ENCODE results near the gene CDAN1.

CDAN1 gene

DNA sequence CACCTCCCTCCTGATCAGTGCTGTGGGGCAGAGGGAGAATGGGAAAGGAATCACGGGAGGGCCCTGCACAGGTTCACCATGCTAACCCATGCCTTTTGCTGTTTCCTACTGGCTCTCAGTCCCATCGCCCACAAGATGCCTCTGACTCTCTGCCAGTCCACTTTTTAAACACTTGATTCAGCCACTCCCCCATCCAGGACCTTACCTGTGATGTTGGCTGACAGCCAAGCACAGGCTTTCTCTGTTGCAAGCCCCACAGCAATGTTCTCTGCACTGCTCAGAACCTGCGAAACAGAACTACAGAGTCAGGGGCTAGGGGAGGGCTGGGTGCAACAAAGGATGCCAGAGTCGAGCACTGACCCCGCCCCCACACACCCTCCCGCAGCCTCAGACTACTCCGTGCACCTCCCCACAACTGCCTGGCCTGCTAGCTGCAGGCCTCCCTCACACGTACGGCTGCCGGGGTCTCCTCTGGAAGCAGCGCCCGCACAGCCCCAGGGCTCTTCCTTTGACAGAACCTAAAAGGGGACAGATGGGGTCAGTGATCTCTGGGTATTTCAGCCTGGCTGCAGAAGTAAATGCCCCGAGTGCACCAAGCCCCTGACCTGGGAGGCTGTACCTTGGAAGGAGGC lies 9.1 kb downstream of the CDAN1 start:
- TF ChIP-seq RAD21 (IDR thresholded peaks at IDR 0.05; ENCODE audit: low read depth): no peak
- TF ChIP-seq, protein P1, sequence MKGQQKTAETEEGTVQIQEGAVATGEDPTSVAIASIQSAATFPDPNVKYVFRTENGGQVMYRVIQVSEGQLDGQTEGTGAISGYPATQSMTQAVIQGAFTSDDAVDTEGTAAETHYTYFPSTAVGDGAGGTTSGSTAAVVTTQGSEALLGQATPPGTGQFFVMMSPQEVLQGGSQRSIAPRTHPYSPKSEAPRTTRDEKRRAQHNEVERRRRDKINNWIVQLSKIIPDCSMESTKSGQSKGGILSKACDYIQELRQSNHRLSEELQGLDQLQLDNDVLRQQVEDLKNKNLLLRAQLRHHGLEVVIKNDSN (IDR thresholded peaks at IDR 0.05): no peak
- TF ChIP-seq FOXM1 (IDR thresholded peaks at IDR 0.05; ENCODE audit: borderline replicate concordance, low read depth): no peak
- TF ChIP-seq NFIC (IDR thresholded peaks at IDR 0.05): peak; percentile 49

DNA sequence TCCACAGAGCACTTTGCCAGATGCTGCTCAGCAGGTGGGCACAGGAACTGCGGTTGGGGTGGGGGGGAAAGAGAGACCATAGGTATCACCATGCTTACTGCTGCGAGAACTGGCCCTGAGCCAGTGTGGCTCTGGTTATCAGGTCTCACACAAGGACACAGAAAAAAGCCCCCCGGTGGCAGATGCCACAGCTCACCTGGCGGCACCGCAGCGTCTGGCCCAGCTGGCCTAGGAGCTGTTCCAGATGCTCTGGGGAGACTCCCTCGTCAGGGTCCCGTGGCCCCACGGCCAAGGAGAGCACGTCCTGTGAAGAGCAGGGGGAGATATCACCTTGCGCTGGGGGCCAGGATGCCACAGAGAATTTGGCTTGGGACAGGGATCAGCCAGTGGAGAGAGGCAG lies 10.8 kb downstream of the CDAN1 start:
- TF ChIP-seq ZBTB7A (IDR thresholded peaks at IDR 0.05; ENCODE audit: low read depth) (no peak), FOXM1 (IDR thresholded peaks at IDR 0.05; ENCODE audit: borderline replicate concordance, low read depth) (no peak), TCF12 (IDR thresholded peaks at IDR 0.05; ENCODE audit: low read depth) (no peak), CEBPB (IDR thresholded peaks at IDR 0.05) (no peak), RAD21 (IDR thresholded peaks at IDR 0.05; ENCODE audit: low read depth) (no peak), EP300 (IDR thresholded peaks at IDR 0.05; ENCODE audit: borderline replicate concordance) (no peak), YY1 (IDR thresholded peaks at IDR 0.05; ENCODE audit: low read depth) (no peak)
- TF ChIP-seq, protein P1 (IDR thresholded peaks at IDR 0.05): no peak

DNA sequence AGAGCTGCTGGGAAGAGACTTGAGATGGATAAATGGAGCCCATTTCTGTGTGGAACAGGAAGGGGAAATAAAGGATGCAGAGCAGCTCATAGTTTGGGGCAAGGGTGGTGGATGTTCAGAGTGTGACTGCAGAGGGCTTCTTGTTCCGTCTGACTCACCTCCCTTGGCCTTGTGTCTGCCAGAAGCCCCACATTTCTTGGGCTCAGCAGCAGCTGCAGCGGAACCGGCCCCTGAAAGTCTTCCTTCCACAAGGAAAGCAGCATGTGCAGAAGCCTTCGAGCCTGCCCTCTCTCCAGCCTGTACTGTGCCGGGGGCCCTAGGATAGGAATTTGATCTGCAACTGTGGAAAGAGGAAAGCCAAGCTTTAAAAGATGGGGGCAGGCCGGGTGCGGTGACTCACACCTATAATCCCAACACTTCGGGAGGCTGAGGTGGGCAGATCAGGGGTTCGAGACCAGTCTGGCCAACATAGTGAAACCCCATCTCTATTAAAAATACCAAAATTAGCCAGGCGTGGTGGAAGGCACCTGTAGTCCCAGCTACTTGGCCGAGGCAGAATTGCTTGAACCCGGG lies 11.5 kb downstream of the CDAN1 start:
- TF ChIP-seq TEAD4 (IDR thresholded peaks at IDR 0.05): no peak
- TF ChIP-seq CEBPB (IDR thresholded peaks at IDR 0.05): no peak
- no peak for TF ChIP-seq TCF12 (IDR thresholded peaks at IDR 0.05; ENCODE audit: low read depth)

DNA sequence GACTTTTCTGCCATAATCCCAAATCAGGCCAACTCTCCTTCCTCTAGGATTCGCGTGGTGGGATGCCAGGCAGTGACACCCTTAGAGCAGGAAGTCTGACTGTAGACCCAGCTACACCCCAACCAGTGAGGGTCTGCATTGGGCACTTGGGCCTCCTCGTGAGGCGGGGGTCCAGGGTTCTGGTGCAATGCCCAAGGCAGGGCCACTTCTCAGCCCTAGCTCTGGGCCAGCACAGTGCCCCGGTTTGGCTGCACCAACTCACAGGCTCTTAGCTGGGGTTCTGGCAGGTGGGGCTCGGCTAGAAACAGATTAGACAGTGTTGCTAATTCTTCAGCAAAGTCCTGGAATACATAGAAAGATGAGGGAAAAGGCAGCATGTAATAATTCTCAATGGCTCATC lies 12.7 kb downstream of the CDAN1 start:
- TF ChIP-seq ZBTB7A (IDR thresholded peaks at IDR 0.05; ENCODE audit: low read depth): no peak
- TF ChIP-seq, protein P2, sequence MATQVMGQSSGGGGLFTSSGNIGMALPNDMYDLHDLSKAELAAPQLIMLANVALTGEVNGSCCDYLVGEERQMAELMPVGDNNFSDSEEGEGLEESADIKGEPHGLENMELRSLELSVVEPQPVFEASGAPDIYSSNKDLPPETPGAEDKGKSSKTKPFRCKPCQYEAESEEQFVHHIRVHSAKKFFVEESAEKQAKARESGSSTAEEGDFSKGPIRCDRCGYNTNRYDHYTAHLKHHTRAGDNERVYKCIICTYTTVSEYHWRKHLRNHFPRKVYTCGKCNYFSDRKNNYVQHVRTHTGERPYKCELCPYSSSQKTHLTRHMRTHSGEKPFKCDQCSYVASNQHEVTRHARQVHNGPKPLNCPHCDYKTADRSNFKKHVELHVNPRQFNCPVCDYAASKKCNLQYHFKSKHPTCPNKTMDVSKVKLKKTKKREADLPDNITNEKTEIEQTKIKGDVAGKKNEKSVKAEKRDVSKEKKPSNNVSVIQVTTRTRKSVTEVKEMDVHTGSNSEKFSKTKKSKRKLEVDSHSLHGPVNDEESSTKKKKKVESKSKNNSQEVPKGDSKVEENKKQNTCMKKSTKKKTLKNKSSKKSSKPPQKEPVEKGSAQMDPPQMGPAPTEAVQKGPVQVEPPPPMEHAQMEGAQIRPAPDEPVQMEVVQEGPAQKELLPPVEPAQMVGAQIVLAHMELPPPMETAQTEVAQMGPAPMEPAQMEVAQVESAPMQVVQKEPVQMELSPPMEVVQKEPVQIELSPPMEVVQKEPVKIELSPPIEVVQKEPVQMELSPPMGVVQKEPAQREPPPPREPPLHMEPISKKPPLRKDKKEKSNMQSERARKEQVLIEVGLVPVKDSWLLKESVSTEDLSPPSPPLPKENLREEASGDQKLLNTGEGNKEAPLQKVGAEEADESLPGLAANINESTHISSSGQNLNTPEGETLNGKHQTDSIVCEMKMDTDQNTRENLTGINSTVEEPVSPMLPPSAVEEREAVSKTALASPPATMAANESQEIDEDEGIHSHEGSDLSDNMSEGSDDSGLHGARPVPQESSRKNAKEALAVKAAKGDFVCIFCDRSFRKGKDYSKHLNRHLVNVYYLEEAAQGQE (IDR thresholded peaks at IDR 0.05; ENCODE audit: low read depth): no peak

DNA sequence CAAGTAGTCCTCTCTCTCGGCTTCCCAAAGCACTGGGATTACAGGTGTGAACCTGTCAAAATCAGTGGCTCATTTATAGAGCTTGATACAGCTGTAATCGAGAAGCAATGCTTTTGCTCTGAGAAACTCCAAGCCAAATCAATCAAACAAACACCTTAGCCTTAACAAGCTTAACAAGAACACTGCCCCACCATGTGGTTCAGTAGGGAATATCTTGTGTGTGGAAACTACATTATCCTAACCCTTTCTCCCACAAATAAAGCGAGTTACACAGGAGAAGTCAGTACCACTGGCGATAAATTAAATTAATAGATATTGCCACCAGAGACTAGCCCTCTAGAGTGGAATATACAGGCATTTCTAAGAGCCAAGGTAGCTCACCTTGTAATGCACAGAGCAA lies 13.9 kb downstream of the CDAN1 start:
- no peak for TF ChIP-seq NFIC (IDR thresholded peaks at IDR 0.05)
- TF ChIP-seq, protein P2 (IDR thresholded peaks at IDR 0.05; ENCODE audit: low read depth): no peak

DNA sequence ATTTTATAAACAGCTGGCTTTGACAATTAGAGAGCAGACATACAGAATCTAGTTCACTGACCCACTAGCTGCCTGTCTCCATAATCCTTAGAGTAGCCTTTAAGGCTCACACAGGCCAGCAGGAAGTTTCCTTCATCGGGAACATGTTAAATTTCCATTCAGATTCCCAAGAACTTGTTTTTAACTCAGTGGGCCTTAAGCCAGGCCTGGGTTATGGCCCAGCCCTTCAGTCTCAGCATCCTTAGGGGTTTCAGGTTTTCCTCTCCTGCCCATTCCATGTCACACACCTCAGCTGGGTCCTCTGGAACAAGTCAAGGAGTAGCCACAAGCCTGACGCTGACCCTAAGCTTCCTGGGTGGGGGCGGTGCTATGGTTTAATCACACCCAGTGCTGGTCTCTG lies 15.0 kb downstream of the CDAN1 start:
- TF ChIP-seq NFIC (IDR thresholded peaks at IDR 0.05) (no peak), ZBTB7A (IDR thresholded peaks at IDR 0.05; ENCODE audit: low read depth) (no peak), YY1 (IDR thresholded peaks at IDR 0.05; ENCODE audit: low read depth) (no peak), TAF1 (IDR thresholded peaks at IDR 0.05; ENCODE audit: low read depth) (no peak), EP300 (IDR thresholded peaks at IDR 0.05; ENCODE audit: borderline replicate concordance) (no peak), RAD21 (IDR thresholded peaks at IDR 0.05; ENCODE audit: low read depth) (no peak), TEAD4 (IDR thresholded peaks at IDR 0.05) (no peak), CREB1 (IDR thresholded peaks at IDR 0.05; ENCODE audit: low read depth) (no peak), TCF12 (IDR thresholded peaks at IDR 0.05; ENCODE audit: low read depth) (no peak), CEBPB (IDR thresholded peaks at IDR 0.05) (no peak), EGR1 (IDR thresholded peaks at IDR 0.05) (no peak)
- TF ChIP-seq, protein P3, sequence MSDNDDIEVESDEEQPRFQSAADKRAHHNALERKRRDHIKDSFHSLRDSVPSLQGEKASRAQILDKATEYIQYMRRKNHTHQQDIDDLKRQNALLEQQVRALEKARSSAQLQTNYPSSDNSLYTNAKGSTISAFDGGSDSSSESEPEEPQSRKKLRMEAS (IDR thresholded peaks at IDR 0.05): no peak
- TF ChIP-seq, protein P2 (IDR thresholded peaks at IDR 0.05; ENCODE audit: low read depth): no peak
- TF ChIP-seq, protein P1 (IDR thresholded peaks at IDR 0.05): no peak

Measured in Ishikawa (cell line).